ENCODE results near the gene SPOCK1.

SPOCK1 gene

DNA sequence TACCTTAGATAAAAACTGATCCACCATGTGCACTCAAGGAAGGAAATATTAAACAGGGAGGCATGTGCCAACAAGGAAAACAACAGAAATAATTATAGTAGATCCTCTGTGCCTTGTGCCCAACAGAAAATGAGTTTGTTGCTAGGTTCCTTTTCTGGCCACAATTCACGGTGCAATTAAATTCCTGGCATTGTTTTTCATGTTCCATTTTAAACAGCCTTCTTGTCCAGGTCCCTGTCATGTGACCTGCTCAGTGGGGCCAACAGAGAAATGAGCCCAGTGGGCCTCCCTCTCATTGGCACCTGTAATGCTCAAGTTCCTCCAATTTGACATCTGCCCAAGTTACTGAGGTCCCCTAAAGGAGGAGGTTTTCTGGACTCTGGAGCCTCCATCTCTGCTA is 56.5 kb downstream of the SPOCK1 start:
- no peak for DNase-seq (ENCODE audit: low spot score)

DNA sequence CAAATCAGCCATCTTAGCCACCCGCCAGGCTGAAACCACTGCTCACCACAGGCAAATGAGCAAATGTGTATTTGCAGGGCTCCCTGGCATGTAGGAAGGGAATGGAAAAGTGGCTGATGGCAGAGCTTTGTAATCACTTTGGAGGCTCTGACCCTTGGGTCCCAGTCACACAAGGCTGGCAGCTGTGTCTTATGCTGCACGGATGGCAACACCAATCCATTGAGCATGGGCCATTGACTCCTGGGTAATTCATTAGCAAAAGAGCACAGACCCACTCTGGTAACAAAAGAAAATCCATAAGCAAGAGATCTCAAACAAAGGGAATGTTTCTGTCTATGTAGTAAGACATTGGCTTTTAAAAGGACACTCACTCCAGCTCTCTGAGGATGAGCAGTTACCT is 57.6 kb downstream of the SPOCK1 start:
- no peak for DNase-seq (ENCODE audit: low spot score)

DNA sequence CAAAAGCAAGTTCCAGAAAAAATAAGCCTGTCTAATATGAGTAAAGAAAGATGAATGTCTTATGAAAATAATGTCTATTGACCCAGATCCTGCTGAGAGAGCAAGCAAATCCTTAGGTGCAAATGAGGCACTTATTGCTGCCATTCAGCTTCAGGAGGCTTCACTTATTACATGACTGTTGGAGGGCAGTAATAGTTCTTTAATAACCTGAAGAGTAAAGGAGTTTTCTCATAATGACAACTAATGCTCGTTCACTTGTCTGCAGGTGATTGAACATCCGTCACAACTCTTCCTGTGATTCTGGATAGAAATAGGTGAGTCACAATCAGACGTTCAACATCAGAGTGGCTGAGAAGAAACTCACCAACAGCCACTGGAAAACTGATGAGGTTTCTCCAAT is 58.3 kb downstream of the SPOCK1 start:
- no peak for DNase-seq (ENCODE audit: low spot score)

DNA sequence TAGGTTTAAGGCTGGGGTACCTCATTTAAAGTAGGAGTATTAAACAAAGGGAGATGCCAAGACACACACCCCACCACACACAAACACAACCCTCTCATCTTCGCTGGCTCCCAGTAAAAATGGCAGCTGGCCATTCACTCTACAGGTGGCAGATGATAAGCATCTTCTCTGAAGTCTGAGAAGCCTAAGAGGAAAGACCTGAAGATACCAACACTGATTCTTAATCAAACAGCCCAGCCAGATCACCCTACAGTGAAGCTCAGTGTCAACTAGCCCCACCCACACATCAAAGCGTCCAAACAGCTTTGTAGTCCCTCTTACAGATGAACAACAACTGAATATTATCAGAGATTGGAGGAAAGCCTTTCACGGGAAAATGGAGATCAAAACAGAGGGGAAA is 59.5 kb downstream of the SPOCK1 start:
- DNase-seq (ENCODE audit: low spot score): no peak

DNA sequence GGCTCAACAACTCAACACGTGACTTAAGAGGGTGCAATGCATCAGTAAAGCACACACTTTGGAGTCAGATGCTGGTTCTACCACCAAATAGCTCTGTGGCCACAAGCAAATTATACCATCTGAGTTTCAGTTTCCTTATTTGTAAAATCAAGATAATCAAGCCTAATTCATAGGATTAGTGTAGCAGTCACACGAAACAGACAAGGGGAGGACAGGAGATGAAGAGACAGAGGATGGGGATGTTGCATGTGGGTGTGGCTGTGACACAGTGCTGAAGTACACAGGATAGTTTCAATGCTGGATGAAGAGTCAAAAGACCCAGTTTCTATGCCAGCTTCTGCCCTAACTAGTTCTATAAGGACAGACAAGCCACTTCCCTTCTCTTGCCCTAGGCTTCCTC is 60.2 kb downstream of the SPOCK1 start:
- DNase-seq (ENCODE audit: low spot score): no peak

DNA sequence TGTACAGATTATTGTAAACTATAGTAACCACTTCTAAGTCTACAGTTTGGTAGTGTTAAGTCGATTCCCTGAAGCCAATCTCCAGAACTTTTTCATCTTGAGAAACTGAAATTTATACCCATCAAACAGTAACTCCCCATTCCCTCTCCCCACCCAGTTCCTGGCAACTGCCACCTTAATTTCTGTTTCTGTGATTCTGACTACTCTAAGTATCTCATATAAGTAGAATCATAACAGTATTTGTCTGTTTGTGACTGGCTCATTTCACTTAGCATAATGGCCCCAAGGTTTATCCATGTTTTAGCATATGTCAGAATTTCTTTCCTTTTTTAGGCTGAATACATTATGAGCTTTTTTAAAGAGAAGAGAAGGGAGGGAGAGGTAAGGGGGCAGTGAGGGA is 61.4 kb downstream of the SPOCK1 start:
- no peak for DNase-seq (ENCODE audit: low spot score)

DNA sequence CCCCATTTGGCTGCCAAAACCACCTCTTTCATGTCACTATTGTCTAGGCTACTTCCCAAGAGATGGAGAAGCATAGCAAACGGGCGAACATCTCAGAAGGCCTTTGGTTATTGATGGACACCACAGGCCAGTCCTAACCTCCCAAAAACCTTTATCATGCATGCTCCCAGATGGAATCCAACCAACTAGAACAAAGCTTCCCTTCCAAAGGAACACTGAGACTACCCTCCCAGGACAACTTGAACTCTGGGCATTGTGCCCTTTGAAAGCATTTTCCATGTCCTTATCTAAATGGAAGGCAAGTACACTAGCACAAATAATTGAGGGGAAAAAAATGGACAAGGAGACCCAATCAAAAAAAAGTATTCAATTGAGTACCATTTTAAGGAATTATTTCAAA is 65.6 kb downstream of the SPOCK1 start:
- DNase-seq (ENCODE audit: low spot score): no peak

DNA sequence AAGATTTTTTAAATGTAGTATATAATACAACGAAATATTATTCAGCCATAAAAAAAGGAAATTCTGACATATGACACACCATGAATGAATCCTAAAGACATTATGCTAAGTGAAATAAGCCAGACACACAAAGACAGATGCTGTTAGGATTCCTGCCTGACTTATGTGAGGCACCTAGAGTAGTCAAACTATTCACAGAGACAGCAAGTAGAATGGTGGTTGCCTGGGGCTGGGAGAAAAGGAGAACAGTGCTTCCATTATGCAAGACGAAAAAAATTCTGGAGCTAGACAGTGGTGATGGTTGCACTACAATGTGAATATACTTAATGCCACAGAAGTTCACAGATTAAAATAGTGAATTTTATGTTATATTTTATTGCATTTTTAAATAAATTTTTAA is 66.8 kb downstream of the SPOCK1 start:
- DNase-seq (ENCODE audit: low spot score): no peak

DNA sequence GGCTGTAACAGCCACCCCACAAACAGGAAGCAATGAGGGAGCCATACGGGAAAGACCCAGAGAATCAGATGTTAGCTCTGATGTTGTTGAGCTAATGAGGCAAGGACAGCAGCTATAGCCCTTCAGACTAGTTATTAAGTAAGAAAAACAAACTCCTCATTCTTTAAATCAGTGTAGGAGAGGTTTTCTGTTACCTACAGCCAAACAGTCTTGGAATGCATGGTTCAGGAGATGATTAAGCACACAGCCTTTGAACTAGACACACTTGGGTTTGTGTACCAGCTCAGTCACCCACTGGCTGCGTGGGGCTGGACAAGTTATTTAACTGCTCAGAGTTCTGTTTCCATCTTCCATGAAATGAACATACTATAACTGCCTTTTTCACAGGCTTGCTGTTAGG is 68.1 kb downstream of the SPOCK1 start:
- DNase-seq (ENCODE audit: low spot score): no peak

DNA sequence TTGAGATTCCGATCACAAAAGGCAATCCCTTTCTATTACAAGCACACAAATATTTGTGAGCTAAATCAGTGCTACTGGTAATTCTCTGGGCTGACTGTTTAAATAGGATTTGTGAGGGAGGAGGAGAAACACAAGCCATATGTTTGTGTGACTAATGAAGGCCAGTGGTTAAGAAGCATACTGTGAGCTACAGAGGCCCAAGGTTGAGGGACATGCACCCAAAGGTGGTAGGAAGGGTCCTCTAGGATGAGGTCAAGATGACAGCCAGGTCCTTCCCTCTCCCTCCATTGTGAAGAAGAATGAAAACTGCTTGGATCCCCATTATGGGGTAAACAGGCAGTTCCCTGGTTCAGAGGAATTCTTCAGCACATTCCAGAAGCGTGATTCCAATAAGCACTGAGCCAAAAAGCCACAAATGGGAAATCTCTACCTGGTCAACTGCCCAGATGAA is 83.9 kb downstream of the SPOCK1 start:
- no peak for DNase-seq (ENCODE audit: low spot score)

DNA sequence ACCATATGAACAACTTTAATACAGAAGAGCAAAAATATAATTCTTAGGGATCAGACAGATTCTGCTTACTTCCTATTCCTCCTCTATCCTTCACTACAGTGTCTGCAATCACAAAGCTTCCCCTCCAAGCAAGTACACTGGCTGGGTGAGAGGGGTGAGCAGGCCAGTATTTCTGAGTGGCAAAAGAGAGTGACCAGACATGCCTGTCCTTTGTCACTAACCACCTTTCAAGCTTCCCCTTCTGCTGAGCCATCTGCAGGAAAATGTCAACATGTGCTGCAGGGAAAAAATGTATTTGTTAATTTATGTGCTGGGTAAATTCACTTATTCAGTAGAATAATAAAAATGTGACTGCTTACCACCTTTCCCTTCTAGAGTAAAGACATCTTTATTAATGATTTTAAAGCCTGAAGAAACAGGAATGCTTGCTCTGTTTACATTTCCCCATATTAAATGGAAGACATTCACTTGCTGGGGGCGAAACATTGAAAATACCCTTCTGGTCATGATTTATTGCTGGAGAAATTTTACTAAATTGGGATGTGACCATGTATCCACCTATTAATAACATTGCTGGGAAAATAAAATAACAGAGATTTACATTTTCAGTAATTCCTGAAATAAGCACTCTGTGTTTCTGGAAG is 84.9 kb downstream of the SPOCK1 start:
- no peak for DNase-seq (ENCODE audit: low spot score)

DNA sequence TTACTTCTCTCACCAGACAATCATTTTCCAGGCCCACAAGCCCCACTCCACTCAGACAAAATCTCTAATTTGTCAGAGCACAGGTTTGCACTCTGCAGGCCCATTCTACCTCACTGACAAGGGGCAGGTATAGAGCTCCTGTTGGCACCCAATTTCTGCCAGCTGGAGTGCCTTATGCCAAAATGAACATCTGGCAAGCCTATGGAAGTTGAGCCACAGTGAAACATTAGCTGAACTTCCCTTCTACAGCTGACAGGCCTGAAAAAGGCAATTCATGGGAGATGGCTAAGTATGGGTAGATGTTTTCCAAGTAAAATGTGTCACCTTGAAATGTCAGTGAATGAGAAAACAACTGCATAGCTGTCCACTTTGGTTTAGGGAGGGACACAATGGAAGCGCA is 87.0 kb downstream of the SPOCK1 start:
- no peak for DNase-seq (ENCODE audit: low spot score)

DNA sequence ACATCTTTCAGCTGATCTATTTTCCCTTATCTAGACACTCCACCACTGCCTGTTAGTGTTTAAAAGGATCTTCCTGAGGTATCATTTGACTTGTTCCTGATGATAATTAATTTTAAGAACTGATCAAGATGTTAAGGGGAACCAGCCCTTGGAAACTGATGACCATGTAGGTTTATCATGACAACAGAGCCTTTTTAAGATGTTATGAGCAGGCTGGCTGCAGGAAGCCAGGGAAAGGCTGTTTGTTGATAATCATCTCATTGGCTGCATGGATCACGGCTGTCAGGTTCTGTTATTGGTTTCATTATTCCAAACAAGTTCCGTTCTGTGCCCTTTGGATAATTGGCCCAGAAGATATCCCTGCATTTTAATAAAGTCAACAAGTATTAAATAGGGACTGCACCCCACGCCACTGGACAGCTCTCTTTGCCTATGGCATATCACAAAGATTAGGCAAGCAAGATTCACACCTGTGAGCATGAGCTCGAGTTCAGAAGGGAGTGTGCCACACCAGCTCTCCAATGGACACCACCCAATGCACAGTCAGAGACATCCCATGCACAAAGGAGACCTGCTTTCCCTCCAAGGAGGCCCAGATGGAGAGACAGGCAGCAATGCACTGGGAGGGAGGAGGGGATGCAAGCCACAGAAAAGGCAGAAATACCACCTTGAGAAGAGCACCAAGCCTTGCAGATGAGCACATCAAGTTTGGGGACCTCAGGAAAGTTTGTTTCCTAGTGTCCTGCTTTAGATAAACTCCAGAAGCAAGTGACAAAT is 88.7 kb downstream of the SPOCK1 start:
- DNase-seq (ENCODE audit: low spot score): no peak

DNA sequence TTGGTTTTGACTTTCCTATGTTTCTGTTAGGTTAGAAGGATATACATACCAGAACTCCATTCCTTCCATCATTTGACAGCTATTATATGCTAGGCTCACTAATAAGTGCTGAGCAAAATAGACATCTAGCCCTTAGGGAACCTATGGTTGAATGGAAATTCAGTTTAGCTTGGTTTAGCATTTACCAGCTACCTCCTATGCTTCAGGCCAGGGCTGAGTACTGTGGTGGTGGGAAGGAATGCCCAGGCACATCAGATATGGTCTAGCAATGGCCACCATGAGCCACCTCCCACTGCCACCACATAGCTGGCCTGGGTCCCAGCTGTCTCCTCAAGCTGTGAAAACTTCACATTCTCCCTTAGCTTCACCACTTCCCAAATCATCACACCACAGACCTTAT is 89.4 kb downstream of the SPOCK1 start:
- no peak for DNase-seq (ENCODE audit: low spot score)

DNA sequence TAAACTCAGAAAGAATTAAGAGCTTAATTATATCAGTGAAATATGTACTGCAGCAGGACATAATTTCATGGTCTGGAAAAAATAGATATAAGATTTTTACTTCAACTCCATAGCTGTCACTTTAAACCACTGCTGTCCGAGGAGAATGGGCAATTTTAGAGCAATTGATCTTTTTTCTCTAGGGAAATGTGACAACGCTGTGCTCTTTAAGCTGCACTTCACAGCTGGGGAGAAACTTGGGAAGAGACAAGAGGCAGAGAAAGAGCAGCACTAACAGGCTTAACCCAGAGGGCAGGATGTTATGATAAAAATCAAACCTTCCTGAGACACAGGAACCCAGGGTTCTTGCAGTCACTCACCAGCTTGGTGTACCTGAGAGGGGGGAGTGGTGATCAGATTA is 92.0 kb downstream of the SPOCK1 start:
- DNase-seq (ENCODE audit: low spot score): no peak

DNA sequence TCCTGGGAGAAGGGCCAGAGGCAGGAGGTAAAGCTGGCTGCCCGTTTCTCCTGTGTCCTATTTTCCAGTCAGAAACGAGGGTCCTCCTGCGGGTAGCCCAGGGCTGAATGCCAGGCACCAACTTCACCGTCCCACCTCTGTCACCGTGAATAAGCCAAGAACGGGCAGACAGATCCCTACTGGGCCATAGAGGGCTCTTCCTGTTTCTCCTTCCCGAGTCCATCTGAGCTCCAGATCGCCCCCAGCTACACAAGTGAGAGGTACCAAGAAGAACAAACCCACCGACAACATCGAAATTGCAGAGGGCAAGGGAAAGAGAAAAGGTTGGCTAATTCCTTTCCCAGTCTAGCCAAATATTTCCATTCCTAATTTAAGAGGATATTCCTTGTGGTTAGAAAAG is 93.7 kb downstream of the SPOCK1 start:
- DNase-seq (ENCODE audit: low spot score): no peak

DNA sequence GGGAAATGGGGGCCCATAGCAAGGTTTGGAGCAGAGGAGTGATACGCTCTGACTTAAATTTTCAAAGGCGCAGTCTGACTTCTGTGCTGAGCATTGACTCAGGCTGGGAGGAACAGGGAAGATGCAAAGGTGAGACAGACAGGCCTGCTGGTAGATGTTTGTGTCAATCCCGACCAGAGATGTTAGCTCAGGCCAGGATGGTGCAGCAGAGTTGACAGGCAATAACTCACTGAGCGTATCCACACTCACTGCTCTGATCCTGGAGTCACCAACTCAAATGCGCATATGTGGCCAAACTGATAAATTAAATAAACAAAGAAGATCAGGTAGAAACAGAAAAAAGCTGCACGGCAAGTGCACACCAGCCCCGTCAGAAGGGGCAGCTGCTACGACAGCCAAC is 95.3 kb downstream of the SPOCK1 start:
- no peak for DNase-seq (ENCODE audit: low spot score)

DNA sequence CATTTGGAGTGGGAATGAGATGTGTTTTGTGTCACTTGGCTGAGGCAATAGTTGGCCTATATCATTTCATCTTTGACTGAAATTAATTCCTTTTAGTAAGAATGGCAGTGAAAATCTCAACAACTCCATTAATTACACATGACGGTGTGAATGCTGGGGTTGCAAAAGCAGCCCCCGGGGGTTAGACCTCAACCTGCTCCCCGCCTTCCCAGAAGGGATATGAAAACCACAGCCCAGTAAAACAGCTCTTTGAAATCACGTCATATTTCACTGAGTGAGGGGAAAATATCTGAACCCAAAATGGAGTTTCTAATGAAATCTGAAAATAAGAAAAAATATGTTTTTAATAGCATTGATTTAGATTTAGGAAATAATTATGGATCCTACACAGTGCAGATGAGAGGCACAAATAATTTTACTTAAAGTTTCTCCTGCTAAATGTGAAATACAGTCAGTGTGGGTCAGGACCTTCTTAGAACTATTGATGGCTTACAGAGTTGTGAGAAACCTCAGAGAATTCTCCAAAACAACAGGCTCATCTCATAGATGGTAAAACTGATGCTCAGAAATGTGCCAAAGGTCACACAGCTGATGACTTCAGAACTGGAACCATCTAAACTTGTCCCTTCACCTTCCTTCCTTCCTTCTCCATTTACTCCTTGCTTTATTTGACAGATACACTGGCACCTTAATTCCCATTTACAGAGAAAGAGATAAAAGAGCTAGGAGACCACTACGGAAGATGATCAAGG is 96.5 kb downstream of the SPOCK1 start:
- no peak for DNase-seq (ENCODE audit: low spot score)

DNA sequence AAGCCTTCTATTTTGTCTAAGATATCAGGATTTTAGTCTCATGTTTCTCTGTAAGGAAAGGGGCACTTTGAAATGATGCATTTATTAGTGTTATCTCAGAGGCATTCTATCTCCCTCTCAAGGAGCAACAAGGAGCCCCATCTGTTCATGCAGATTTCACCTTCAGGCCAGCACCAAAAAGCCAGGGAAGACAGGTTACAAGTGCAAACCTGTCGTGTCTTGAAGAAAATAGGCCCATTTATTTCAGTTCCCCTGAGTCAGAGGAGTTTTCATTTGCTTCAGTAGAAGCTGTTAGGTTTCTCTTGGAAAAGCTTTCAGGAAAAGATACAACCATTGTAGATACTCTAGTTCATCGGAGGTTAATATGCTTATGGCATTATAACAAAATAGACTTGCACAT is 97.2 kb downstream of the SPOCK1 start:
- DNase-seq (ENCODE audit: low spot score): no peak

DNA sequence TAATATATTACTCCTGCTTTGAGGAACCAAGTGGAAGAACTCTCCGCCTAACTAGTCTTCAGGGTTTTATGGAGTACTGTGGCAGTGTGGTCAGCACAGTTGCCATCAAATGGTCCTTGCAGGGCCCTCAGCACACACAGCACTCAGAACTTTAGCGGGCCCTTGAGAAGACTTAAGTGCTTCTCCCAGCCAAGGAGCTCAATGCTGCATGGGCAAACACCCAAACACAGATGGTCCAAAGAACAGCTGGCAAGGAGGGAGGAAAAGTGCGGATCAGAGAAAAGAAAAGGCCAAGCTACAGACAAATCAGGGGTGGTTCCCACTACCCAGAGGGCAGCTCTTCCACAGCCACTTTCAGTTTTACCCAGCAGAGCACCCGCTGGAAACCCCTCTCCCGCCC is 98.6 kb downstream of the SPOCK1 start:
- no peak for DNase-seq (ENCODE audit: low spot score)

DNA sequence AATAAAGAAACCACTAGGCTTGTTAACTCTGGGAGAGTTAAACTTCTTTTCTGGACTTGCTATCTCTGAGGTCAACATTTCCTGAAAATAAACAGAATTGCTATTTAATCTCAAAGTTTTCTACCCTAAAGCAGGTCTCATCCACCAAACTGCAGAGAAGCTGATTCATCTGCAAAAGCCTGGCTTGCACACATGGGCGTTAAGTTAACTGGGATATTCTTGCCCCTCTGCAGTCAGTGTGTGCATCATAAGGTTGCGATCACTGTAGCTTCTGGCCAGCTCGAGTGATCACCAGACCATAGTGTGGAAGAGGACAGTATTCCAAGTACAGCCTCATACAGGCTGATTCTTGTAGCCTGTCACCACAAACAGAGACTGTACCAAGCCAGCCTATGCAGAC is 99.2 kb downstream of the SPOCK1 start:
- no peak for DNase-seq (ENCODE audit: low spot score)

DNA sequence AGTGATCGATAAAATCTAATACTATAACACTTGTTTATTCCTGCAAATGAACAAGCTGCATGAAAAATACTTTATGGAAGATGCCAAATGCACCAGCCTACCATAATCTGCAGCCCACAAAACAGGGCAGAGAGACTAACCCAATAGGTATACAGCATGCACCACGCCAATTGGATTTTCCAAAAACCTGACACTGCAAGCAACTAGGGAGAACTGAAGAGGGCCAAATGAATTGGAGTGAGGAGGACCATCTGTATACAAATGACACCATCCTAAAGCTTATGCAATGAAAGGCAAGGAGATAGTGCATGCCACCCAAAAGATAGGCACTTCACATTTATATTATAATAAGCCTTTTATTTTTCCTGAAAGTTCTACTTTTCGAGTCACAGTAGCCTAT is 100.4 kb downstream of the SPOCK1 start:
- DNase-seq (ENCODE audit: low spot score): no peak

DNA sequence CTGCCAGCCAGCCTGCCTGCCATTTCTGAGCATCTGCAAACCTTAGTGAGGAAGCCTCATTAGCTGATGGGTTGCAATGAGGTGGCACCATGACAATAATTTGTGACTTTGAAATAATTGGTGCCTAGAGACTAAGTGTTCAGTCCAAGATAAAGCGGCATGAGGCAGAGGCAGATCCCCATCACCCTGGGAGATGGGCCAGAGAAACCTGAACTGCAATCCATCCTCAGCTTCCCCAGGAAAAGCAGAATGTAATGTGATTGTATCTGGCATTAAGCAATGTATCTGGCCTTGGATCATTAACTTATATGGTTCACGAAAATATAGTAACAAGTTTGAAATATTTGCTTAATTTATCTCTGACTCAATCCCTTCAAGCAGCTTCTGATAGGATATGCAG is 101.0 kb downstream of the SPOCK1 start:
- DNase-seq (ENCODE audit: low spot score): no peak

Measured in CD4-positive, alpha-beta T cell treated with Interleukin-2 at 100 ng/mL for 4 hours (primary cell).